Thoracic aorta (tissue), 2 donors: ENCODE data around the gene IGSF8. TPM values are rescaled to one million over a fixed set of nuclear protein-coding genes. Genes with fewer than 3 reads are reported as not detected.

Experiments
- ATAC-seq: fragments of 150-250 bp; one replicate; pipeline ENCODE4 v1.8.0; 2017; ENCODE audit warnings: low read depth; ENCODE audit not compliant: insufficient number of reproducible peaks, low FRiP score
- DNase-seq: peaks from one replicate; pipeline ENCODE4 v3.0.0-alpha.2; 2020; ENCODE audit warnings: low spot score
- H3K27ac ChIP-seq, 2 donors: fragments of 200-600 bp; sonication (generic); 1 replicate in 1 of 2; 2 replicates in 1 of 2; pipeline ENCODE4 v1.5.1; 2016; ENCODE audit warnings: mild to moderate bottlenecking in 2 of 2, moderate library complexity in 2 of 2
- H3K27me3 ChIP-seq: fragments of 200-600 bp; sonication (generic); replicated peaks from 2 replicates; pipeline ENCODE4 v1.6.0; 2016; ENCODE audit warnings: mild to moderate bottlenecking; ENCODE audit not compliant: insufficient read depth
- H3K36me3 ChIP-seq: fragments of 200-600 bp; sonication (generic); one replicate; pipeline ENCODE4 v1.5.1; 2016
- H3K4me1 ChIP-seq, 2 donors: fragments of 200-600 bp; sonication (generic); 1 replicate in 1 of 2; 2 replicates in 1 of 2; pipeline versions ENCODE4 v1.5.1 to v1.6.0; 2016; ENCODE audit warnings: low read depth in 2 of 2, mild to moderate bottlenecking in 1 of 2; ENCODE audit not compliant: control insufficient read depth in 1 of 2
- H3K4me3 ChIP-seq: fragments of 200-600 bp; sonication (generic); 2 replicates; pipeline ENCODE4 v1.5.1; 2016; ENCODE audit warnings: mild to moderate bottlenecking
- H3K9me3 ChIP-seq: fragments of 200-600 bp; sonication (generic); 2 replicates; pipeline ENCODE4 v1.5.1; 2016
- total RNA-seq, 2 donors: library from RNA; depleted of rRNA; stranded (reverse); fragments of >200 nt; gene quantifications; one replicate each; pipeline versions ENCODE4 v1.1.0 to v1.2.3, GENCODE V29; 2016
- TF ChIP-seq, protein P1 (sequence below): fragments of 200-600 bp; sonication (generic); IDR thresholded peaks from one replicate; pipeline ENCODE4 v1.5.1; 2019; ENCODE audit warnings: antibody characterized with exemption

Gene IGSF8
- total RNA-seq, 2 donors from 2014 or later = 29.6 to 40.8 TPM

DNA sequence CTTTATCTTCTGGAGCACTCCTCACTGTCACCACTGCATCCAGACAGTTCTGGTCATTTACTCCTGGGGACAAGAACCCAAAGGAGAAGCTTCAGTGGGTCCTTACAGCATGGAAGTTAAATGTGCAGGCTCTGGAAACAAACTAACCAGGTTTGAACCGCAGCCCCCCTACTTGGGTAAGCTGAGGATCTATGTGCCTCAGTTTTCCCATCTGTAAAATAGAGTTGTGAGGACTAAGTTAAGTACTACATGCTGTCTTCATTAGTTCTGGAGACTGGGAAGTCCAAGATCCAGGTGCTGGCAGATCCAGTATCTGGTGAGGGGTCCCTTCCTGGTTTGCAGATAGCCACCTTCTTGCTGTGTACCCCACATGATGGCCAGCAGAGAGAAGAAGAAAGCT, 9.1 kb upstream of the IGSF8 start:
- Histone ChIP-seq H3K9me3 (no peaks in the 10 kb centered on the region), H3K27me3 (no peaks in the 10 kb centered on the region), H3K27ac (no peak overlapping the region), H3K4me3 (no peak overlapping the region), H3K4me1 (peaks cover 6 to 41% of the 10 kb centered on the region in 2 donors), H3K36me3 (no peaks in the 10 kb centered on the region)
- TF ChIP-seq, protein P1, sequence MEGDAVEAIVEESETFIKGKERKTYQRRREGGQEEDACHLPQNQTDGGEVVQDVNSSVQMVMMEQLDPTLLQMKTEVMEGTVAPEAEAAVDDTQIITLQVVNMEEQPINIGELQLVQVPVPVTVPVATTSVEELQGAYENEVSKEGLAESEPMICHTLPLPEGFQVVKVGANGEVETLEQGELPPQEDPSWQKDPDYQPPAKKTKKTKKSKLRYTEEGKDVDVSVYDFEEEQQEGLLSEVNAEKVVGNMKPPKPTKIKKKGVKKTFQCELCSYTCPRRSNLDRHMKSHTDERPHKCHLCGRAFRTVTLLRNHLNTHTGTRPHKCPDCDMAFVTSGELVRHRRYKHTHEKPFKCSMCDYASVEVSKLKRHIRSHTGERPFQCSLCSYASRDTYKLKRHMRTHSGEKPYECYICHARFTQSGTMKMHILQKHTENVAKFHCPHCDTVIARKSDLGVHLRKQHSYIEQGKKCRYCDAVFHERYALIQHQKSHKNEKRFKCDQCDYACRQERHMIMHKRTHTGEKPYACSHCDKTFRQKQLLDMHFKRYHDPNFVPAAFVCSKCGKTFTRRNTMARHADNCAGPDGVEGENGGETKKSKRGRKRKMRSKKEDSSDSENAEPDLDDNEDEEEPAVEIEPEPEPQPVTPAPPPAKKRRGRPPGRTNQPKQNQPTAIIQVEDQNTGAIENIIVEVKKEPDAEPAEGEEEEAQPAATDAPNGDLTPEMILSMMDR = no peak
- ATAC-seq (no peak), DNase-seq (no peak)

GRCh38 chr1:160105155-160105554, 6.7 kb upstream of the IGSF8 start:
- H3K9me3 ChIP-seq = no peaks in the 10 kb centered on the region
- TF ChIP-seq, protein P1 = no peak
- no peak overlapping the region for H3K27ac ChIP-seq
- H3K4me3 ChIP-seq = no peak overlapping the region
- no peaks in the 10 kb centered on the region for H3K27me3 ChIP-seq
- peaks cover 12 to 53% of the 10 kb centered on the region in 2 donors for H3K4me1 ChIP-seq
- no peak for DNase-seq
- no peak for ATAC-seq
- no peaks in the 10 kb centered on the region for H3K36me3 ChIP-seq

DNA sequence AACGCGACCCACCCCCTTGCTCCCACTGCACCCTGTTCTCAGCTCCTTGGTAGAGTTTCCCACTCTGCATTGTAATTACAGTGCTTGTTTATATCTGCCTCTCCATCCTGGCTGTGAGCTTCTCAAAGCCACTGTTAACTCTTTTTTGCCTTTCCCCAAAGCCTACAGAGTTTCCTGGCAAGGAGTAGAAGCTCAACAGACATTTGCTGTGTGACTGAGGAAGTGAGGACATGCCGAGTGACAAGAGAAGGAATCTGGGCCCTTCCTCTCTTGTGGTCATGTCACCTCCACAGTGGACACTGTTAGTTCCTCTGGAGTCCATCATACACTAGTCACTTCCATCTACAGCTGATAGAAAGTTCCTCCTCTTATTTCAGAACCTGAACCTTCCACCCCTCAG, 6.1 kb upstream of the IGSF8 start:
- Histone ChIP-seq H3K27ac (peak overlapping the region; percentile 45 to 46), H3K27me3 (no peaks in the 10 kb centered on the region), H3K4me1 (peaks cover 13 to 53% of the 10 kb centered on the region in 2 donors), H3K4me3 (no peak overlapping the region), H3K9me3 (no peaks in the 10 kb centered on the region), H3K36me3 (no peaks in the 10 kb centered on the region)
- TF ChIP-seq, protein P1 = no peak
- ATAC-seq (no peak), DNase-seq (no peak)

DNA sequence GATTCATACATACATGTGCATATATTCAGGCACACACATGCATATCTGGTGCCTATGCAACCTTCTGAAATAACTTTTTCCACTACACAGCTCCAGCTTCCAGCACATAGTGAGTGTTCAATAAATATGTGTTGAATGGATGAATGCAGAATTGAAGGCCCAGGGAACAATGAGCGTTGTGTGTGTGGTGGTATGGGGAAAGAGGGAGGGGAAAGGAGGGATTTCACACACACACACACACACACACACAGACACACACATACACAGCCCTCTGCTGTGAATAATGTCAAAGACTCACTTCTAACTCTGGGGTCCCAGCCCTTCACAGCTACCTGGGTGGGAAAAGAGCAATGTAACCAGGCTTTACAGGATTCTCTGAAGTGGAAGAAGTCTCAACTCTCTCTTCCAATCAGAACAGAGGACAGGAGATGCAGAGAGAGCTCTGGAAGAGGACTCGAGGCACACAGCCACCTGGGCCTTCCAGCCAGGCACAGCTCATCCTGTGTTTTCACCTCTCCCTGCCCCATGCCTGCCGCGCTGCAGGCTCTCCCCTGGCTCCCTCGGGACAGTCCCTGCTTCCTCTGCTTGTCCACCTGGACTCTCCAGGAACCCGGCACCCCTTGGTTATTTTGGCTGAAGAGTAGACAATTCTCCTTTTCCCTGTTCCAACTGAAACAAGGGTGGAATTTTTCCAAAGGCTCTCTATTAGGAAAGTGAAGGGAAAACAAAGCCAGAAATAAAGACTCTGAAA, 5.4 kb upstream of the IGSF8 start:
- H3K36me3 ChIP-seq = no peaks in the 10 kb centered on the region
- no peaks in the 10 kb centered on the region for H3K9me3 ChIP-seq
- no peak for ATAC-seq
- H3K27me3 ChIP-seq = no peaks in the 10 kb centered on the region
- TF ChIP-seq, protein P1 = no peak
- H3K4me1 ChIP-seq = peaks cover 17 to 52% of the 10 kb centered on the region in 2 donors
- peak overlapping the region; percentile 41 to 45 for H3K27ac ChIP-seq
- DNase-seq = no peak
- no peak overlapping the region for H3K4me3 ChIP-seq

- H3K36me3 ChIP-seq = no peaks in the 10 kb centered on the region
- no peaks in the 10 kb centered on the region for H3K9me3 ChIP-seq
- TF ChIP-seq, protein P1 = no peak
- no peaks in the 10 kb centered on the region for H3K27me3 ChIP-seq
- H3K4me3 ChIP-seq = no peak overlapping the region
- peaks cover 24 to 61% of the 10 kb centered on the region in 2 donors for H3K4me1 ChIP-seq
- ATAC-seq = no peak
- H3K27ac ChIP-seq = peak overlapping the region; percentile 42 to 98
- DNase-seq = no peak
These were observed 3.5 kb upstream of the IGSF8 start for GRCh38 chr1:160101717-160102522.
